ENCODE data around the gene STARD10.

STARD10 gene, protein sequence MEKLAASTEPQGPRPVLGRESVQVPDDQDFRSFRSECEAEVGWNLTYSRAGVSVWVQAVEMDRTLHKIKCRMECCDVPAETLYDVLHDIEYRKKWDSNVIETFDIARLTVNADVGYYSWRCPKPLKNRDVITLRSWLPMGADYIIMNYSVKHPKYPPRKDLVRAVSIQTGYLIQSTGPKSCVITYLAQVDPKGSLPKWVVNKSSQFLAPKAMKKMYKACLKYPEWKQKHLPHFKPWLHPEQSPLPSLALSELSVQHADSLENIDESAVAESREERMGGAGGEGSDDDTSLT

DNA sequence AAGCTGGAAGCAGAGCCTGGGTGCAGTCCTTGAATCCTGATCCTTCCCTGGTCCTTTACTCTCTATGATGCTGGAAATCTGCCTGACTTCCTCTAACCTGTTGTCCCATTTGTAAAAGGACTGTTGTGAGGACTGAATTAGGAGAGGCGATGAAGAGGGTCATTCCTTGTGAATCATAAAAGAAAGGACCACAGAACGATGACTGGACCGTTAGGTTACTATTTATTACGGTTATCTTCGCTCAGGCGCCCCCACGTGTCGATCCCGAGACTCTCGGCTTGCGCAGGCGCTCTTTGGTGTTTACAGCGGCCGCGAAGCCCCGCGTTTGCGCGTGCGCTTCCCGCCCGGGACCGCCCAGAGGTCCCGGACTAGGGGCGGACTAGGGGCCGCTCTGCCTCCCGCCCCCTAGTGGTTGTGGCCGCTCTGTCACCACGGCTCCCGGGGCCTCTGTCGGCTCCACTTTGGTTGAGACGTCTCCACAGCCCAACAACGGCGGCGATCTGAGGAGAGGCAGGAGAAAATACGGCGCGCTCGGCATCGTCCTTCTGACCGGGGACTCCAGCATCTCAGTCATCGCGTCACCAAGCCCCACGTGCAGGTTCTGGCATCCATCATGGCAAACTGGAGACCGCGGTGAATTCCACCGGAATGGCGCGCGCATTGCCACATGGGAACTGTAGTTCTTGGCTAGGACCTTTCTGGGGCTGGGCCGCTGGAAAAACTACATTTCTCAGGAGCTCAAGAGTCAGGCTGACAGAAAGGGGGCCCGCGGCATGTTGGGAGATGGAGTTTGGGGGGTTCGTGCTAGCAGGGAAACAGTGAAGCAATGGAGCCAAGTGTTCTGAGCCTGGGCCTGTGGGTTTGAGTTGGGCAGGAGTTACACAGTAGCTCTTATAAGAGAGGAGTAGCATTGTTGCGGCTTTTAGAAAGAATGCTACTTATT, at the start of gene STARD10:
Gene STARD10 (minus strand): TSS at position 623 of the 943 bp plus-strand sequence. CDS start 12,866 bp downstream, outside the sequence.
- H3K4me1 ChIP-seq (ENCODE audit: insufficient read depth, poor library complexity, severe bottlenecking): peaks cover 9% of the 10 kb centered on the region

DNA sequence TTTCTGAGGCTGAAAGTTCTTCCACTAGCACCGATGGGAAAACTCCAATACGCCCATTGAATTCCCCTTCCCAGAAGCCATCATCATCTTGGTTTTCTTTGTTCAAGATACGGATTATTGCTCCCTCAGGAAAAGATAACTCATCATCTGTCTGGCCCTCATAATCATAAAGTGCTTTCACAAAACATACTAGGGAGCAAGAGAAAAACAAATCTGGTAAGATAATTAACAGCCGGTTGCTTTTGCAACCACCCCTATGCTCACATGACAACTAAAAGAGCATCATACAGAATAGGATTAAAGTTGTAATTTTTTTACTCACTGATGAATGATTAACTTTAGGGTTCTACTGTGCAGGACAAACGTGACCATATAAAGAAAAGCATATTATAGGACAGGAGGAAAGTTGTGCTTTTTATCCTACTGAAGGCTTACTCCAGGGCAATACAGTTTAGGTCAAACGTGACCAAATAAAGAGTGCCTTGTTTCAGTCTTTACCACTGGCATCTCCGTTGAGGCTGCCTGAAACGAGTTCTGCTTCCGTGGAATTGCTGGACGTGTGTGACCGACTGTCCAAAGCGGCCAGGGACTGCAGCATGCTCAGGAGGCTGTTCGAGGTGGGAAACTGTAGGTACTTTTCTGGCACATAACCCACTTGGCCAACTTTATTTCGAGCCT, 48.9 kb upstream of the STARD10 start:
- Histone ChIP-seq H3K9me3 (ENCODE audit: severe bottlenecking) (no peaks in the 10 kb centered on the region), H3K27ac (ENCODE audit: poor library complexity, severe bottlenecking) (no peak overlapping the region), H3K27me3 (ENCODE audit: insufficient read depth, poor library complexity, severe bottlenecking) (no peaks in the 10 kb centered on the region), H3K4me3 (ENCODE audit: severe bottlenecking) (no peak overlapping the region), H3K36me3 (ENCODE audit: low read depth) (peaks cover 17% of the 10 kb centered on the region; the same call in 1 of the 2 replicates), H3K4me1 (ENCODE audit: insufficient read depth, poor library complexity, severe bottlenecking) (peaks cover 14% of the 10 kb centered on the region)
- TF ChIP-seq CTCF (IDR thresholded peaks at IDR 0.05; ENCODE audit: poor library complexity, severe bottlenecking): no peak
- ATAC-seq (ENCODE audit: low read depth) (no peak), DNase-seq (ENCODE audit: low spot score) (no peak)

More for the DNA sequence above, at the start of gene STARD10:
- peak; percentile 93 for DNase-seq (ENCODE audit: low spot score)
- Histone ChIP-seq H3K36me3 (ENCODE audit: low read depth) (no peaks in the 10 kb centered on the region), H3K9me3 (ENCODE audit: severe bottlenecking) (no peaks in the 10 kb centered on the region), H3K27me3 (ENCODE audit: insufficient read depth, poor library complexity, severe bottlenecking) (no peaks in the 10 kb centered on the region), H3K27ac (ENCODE audit: poor library complexity, severe bottlenecking) (peak within 1 kb of the TSS; percentile 64), H3K4me3 (ENCODE audit: severe bottlenecking) (peak within 1 kb of the TSS; percentile 77)
- peak; percentile 89 for ATAC-seq (ENCODE audit: low read depth)
- peak; percentile 99 for TF ChIP-seq CTCF (IDR thresholded peaks at IDR 0.05; ENCODE audit: poor library complexity, severe bottlenecking)

- ATAC-seq (ENCODE audit: low read depth) (no peak), DNase-seq (ENCODE audit: low spot score) (no peak)
- TF ChIP-seq CTCF (IDR thresholded peaks at IDR 0.05; ENCODE audit: poor library complexity, severe bottlenecking): no peak
- H3K36me3 ChIP-seq (ENCODE audit: low read depth): peaks cover 17% of the 10 kb centered on the region; the same call in 1 of the 2 replicates
- H3K4me1 ChIP-seq (ENCODE audit: insufficient read depth, poor library complexity, severe bottlenecking): peaks cover 14% of the 10 kb centered on the region
- H3K9me3 ChIP-seq (ENCODE audit: severe bottlenecking): no peaks in the 10 kb centered on the region
- no peak overlapping the region for H3K27ac ChIP-seq (ENCODE audit: poor library complexity, severe bottlenecking)
- H3K4me3 ChIP-seq (ENCODE audit: severe bottlenecking): no peak overlapping the region
- no peaks in the 10 kb centered on the region for H3K27me3 ChIP-seq (ENCODE audit: insufficient read depth, poor library complexity, severe bottlenecking)
Observed at GRCh38 chr11:72842126-72842525, 48.3 kb upstream of the STARD10 start.

DNA sequence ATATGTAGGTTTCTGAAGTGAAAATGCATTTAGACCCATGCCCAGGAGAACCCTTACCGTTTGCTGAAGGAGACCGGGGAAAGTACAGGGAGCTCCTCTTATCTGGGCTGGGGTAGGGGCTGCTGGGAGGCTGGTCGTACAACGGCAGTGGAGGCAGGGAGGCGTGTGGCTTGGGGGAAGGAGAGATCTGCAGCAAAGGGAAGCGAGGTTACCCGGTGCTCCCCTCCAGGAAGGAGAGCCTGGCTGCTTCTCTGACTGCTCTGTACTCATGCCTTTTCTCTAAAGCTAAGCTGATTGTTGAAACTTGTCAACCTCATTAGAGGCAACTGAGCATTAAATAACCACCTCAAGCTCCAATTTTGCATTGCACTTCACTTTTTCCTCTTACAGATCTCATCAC, 47.5 kb upstream of the STARD10 start:
- Histone ChIP-seq H3K4me3 (ENCODE audit: severe bottlenecking) (no peak overlapping the region), H3K27me3 (ENCODE audit: insufficient read depth, poor library complexity, severe bottlenecking) (no peaks in the 10 kb centered on the region), H3K4me1 (ENCODE audit: insufficient read depth, poor library complexity, severe bottlenecking) (peaks cover 14% of the 10 kb centered on the region), H3K36me3 (ENCODE audit: low read depth) (peaks cover 17% of the 10 kb centered on the region; the same call in 1 of the 2 replicates), H3K9me3 (ENCODE audit: severe bottlenecking) (no peaks in the 10 kb centered on the region), H3K27ac (ENCODE audit: poor library complexity, severe bottlenecking) (no peak overlapping the region)
- no peak for TF ChIP-seq CTCF (IDR thresholded peaks at IDR 0.05; ENCODE audit: poor library complexity, severe bottlenecking)
- no peak for ATAC-seq (ENCODE audit: low read depth)
- DNase-seq (ENCODE audit: low spot score): no peak
